Measurements from ENCODE around the gene UMOD. TPM values are rescaled to one million over a fixed set of nuclear protein-coding genes. Genes with fewer than 3 reads are reported as not detected.

The UMOD gene
- total RNA-seq, 2 experiments from 2014 or later = not detected

Other genes starting within 250 kb of the UMOD start
- gene GP2, start 25.2 kb downstream of the UMOD start, total RNA-seq = not detected
- gene PDILT, start 52.0 kb upstream of the UMOD start, total RNA-seq = not detected
- not detected for gene ACSM5, start 56.8 kb upstream of the UMOD start, total RNA-seq
- not detected for gene ACSM2A, start 98.8 kb upstream of the UMOD start, total RNA-seq
- gene ACSM2B, start 223.7 kb upstream of the UMOD start, total RNA-seq = not detected